GM18517 (cell line): ENCODE data around the gene DHH.

Source experiments
- ATAC-seq: cut with Tn5 transposase; IDR thresholded peaks from one replicate; pipeline ENCODE4 v1.9.1; 2021; ENCODE audit warnings: mild to moderate bottlenecking, moderate library complexity; ENCODE audit not compliant: unreplicated experiment

DHH gene

GRCh38 chr12:49051777-49052438 is 42.7 kb downstream of the DHH start:
- ATAC-seq, result no peak

DNA sequence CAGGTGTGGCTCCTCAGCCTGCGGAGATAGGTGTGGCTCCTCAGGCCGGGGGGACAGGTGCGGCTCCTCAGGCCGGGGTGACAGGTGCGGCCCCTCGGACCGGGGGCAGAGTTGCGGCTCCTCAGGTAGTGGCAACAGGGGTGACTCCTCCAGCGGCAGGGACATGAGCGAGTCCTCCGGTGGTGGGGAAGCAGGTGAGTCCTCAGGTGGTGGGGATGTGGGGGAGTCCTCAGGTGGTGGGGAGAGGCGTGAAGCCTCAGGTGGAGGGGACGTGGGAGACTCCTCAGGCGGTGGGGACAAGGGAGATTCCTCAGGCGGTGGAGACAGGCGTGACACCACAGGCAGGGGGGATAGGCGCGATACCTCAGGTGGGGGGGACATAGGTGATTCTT is 43.2 kb downstream of the DHH start:
- no peak for ATAC-seq

- no peak for ATAC-seq
These were observed 43.9 kb downstream of the DHH start for GRCh38 chr12:49050507-49051372.

DNA sequence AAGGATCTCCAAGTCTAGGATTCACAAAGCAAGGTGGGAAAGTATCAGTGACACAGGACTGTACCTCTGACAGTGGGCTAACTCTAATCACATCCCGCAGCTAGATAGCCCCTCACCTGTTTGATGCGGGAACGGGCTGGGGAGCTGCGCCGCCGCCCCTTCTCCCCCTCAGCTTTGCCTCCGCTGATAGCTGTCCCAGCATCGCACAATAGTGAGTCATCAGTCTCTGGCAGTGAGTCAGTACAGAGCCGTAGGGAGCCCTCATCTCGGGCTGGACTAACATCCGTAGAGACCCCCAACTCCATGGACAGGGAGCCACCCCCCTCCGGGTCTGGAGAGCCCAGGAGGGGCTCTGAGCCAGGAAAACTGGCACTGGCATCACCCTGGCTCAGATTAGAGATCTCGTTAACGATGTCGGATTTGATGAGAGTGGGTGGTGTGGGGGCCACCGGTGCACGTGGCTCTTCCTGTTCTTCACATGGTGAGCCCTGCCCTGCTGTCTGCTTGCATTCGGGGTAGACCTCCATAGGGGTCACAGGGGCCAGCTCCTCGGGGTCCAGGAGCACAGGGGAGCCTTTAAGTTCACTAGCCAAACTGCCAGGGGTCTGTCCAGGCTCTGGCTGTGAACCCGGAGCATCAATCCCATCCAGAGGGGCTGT is 44.9 kb downstream of the DHH start:
- ATAC-seq, result no peak

GRCh38 chr12:49048953-49049352 is 45.6 kb downstream of the DHH start:
- ATAC-seq, result no peak

GRCh38 chr12:49046129-49046895 is 48.3 kb downstream of the DHH start:
- ATAC-seq, result no peak

- ATAC-seq, result no peak
These were observed 49.9 kb downstream of the DHH start for GRCh38 chr12:49044660-49045059.

- no peak for ATAC-seq
These were observed 50.7 kb downstream of the DHH start for GRCh38 chr12:49043856-49044258.

DNA sequence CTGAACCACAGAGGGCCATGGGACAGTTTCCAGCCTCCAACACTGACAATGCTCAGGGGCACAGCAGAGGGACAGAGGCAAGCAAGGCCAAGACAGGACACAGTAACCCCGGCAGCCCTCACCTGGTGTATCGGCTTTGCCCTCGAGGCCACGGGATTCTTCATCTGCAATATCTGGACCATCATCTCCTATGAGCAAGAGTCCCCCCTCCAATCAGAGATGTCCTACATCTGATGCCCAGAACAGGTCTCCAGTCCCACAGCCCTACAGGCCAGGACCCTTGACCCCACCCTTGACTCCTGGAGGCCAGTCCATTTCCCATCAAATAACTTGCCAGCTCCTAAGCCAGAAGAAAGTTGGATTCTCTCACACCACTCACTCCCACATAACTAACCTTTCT is 51.4 kb downstream of the DHH start:
- ATAC-seq, result no peak

GRCh38 chr12:49041881-49042484 is 52.6 kb downstream of the DHH start:
- ATAC-seq, result no peak

DNA sequence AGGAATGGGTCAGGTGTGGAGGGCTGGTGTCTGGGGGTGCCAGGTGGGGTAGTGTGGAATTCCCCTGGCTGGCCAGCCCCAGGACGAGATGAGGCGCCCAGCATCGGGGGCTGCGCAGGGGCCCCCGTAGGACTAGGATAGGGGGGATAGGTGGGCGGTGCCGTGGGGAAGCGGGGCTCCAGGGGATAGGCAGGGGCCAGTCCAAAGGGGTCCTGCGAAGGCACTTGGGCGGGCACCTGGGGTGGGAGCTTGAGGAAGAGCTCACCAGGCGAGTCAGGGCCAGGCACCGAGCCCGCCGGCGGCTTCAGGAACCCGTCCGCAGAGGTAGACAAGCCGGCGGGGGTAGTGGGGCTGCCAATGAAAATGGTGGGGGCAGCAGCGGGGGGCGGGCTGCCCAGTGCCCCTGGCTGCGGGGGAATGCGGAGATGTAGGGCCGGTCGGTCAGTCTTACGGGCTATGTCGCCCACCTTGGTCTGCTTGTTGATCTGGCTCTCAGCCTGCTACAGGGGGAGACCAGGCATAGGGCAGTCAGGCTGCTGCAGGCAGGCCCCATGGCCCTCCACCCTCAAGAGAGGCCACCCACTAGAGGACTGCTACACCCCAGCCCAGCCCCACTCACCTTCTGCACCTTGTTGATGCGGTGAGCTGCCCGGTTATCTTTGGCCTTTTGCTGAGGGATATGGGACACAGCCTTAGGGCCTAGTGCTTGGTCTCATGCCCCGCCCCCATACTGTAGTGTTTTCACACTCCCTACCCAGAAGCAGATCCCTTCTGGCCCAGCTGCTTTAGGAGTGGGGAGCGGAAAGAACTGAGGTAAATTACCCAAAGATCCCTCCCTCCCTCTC is 53.3 kb downstream of the DHH start:
- ATAC-seq, result no peak

GRCh38 chr12:49040364-49040855 is 54.2 kb downstream of the DHH start:
- ATAC-seq, result no peak

DNA sequence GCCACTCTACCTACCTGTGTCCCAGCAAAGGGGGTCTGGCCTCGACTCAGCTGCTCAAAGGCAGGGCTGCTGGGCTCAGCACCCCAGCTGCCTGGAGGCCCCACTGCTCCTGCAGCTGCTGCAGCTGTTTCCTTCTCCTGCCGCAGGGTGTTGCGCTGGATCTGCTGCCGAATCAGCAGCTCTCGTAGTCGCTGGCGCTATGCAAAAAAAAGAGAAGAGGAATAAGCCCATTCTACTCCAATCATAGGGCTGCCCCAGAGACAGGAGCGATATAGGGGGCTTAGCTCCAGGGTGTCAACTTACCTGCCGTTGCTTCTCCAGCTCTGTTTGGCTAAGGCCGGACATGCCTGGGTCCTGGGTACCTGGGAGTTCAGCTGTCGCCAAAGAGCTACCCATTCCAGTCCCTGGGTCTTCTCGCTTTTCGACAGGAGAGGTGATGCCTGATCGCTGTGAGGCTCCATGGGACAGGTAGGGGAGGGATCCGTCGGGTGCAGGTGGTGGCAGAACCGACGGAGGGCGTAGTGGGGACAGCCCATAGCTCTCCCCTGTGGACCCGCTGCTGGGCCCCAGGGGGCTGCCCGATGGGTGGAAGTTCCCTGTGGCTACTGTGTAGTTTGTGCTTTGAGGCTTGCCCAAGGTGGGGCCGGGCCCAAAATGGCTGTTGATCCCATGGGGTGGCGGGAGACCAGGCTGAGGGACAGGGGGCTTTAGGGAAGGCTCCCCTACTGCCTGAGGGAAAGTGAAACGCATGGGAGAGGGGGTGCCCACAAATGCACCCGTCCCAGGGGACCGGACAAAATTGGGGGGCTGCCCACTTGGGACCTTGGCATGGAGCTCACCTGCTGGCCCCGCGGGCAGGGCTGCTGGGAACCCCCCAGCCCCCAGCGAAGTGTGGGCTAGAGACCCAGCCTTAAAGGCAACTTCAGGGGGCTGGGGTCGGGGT is 54.9 kb downstream of the DHH start:
- ATAC-seq, result no peak

- ATAC-seq, result no peak
These were observed 56.2 kb downstream of the DHH start for GRCh38 chr12:49038291-49038955.

GRCh38 chr12:49037947-49038237 is 56.7 kb downstream of the DHH start:
- ATAC-seq, result no peak

GRCh38 chr12:49037111-49037946 is 57.3 kb downstream of the DHH start:
- ATAC-seq, result no peak
